Small intestine (tissue), 7 donors: ENCODE measurements around the gene TUT1. TPM values are rescaled to one million over a fixed set of nuclear protein-coding genes. Genes with fewer than 3 reads are reported as not detected.
A peak's percentile ranks its signal among the peaks of the same experiment; 100 is the strongest.

Source experiments
- DNase-seq, 2 donors: peaks; one replicate each; pipeline versions ENCODE4 v3.0.0 to v3.0.0-alpha.2; 2013
- FAIRE-seq: peaks from 2 replicates; lab custom pipeline; 2012; peaks lifted over from hg19 to GRCh38; lab: Jason Lieb, UNC
- H3K27ac ChIP-seq, 3 donors: one replicate each; pipeline ENCODE4 v1.5.1; 2013; ENCODE audit warnings: low read length in 2 of 3, mild to moderate bottlenecking in 2 of 3, control low read depth in 1 of 3, inconsistent platforms in 1 of 3, low read depth in 1 of 3, moderate library complexity in 1 of 3
- H3K27me3 ChIP-seq, 3 donors: one replicate each; pipeline ENCODE4 v1.6.1; 2013; ENCODE audit warnings: low read length in 3 of 3, inconsistent platforms in 1 of 3; ENCODE audit not compliant: control insufficient read depth in 3 of 3, insufficient read depth in 3 of 3
- H3K36me3 ChIP-seq, 3 donors: one replicate each; pipeline ENCODE4 v1.6.1; 2013; ENCODE audit warnings: low read length in 3 of 3, inconsistent platforms in 1 of 3, low read depth in 1 of 3, mild to moderate bottlenecking in 1 of 3, moderate library complexity in 1 of 3; ENCODE audit not compliant: control insufficient read depth in 3 of 3, insufficient read depth in 2 of 3
- H3K4me1 ChIP-seq, 3 donors: one replicate each; pipeline ENCODE4 v1.6.1; 2013; ENCODE audit warnings: low read length in 2 of 3, inconsistent platforms in 1 of 3, low read depth in 1 of 3, mild to moderate bottlenecking in 1 of 3, moderate library complexity in 1 of 3; ENCODE audit not compliant: control insufficient read depth in 3 of 3, insufficient read depth in 2 of 3
- H3K4me3 ChIP-seq, 3 donors: one replicate each; pipeline ENCODE4 v1.5.1; 2013; ENCODE audit warnings: low read length in 3 of 3, control low read depth in 1 of 3, inconsistent platforms in 1 of 3, low read depth in 1 of 3, mild to moderate bottlenecking in 1 of 3, moderate library complexity in 1 of 3
- H3K9me3 ChIP-seq, 2 donors: one replicate each; pipeline ENCODE4 v1.6.1; 2013; ENCODE audit warnings: low read depth in 1 of 2, low read length in 1 of 2; ENCODE audit not compliant: control insufficient read depth in 2 of 2, insufficient read depth in 1 of 2
- WGBS, 3 donors: extraction: QIAGEN DNeasy Blood & Tissue Kit; methylation state at CpG; one replicate each; pipeline ENCODE4 v1.1.7; 2013; 5-methylcytosine and 5-hydroxymethylcytosine counted together
- polyA plus RNA-seq, 4 donors: library from polyadenylated mRNA; stranded (reverse) in 3 of 4; unstranded in 1 of 4; fragments of 200-250 nt in 3 of 4; fragments of 120-200 nt in 1 of 4; gene quantifications; one replicate each; pipeline versions ENCODE4 v1.2.1 to v1.2.3, GENCODE V29; 2013
- donor health status: healthy with polysubstance abuse.
- donor health status: control.
- donor health status: control.
- donor health status: Bipolar disorder and iron deficiency.
- donor health status: healthy.

TUT1 gene
- polyA plus RNA-seq, 4 donors = 7.8 to 20.1 (median 16.6) TPM

- peak; percentile 52 to 84 for DNase-seq
These were observed 44.2 kb downstream of the TUT1 start for GRCh38 chr11:62546929-62547625.

DNA sequence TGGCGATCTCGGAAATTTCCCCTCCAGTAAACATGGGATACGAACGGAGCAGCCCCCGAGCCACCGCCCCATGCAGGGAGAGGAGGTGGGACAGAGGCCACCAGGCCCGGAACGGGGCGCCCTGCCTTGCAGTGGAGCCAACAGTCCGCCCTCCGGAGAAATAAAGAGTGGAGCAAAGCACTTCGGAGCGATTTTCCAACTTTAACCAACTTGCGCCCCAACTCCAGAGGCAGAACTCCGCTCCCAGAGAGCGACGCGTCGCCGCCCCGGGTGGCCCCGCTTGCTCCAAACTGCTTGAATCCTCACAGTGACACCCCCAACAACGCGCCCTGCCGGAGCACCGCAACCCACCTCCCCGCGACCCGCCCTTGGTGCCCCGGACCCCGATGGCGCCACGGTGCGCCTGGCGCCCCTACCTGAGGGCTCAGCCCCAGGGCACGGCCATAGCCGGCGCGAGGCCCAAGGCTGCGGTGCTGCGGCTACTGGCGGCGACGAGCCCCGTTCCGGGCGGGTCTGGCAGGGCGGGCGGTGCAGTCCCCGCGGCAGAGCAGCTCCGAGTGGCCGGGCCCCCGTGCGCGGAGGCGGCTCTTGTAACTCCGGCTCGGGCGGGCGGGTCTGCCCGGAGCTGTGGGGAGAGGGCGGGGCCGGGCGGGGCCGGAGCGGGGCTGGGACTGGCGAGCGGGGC lies 44.9 kb downstream of the TUT1 start, which contains the start of gene AHNAK:
Gene AHNAK, minus strand, starts transcription at position 563 of the 685 bp plus-strand sequence. CDS start 10,708 bp downstream, outside the sequence.
- FAIRE-seq = no peak
- no peaks in the 10 kb centered on the region for H3K27me3 ChIP-seq
- DNase-seq = peak; percentile 77 to 91
- peak within 1 kb of the TSS; percentile 91 to 93 (median 92) for H3K4me3 ChIP-seq
- H3K27ac ChIP-seq = peak within 1 kb of the TSS; percentile 94 to 96 (median 95)
- 0 to 1% (median 0%) methylated on average over 42 to 69 of the region's 69 CpGs for WGBS, 3 donors
- H3K36me3 ChIP-seq = peaks cover 0 to 25% (median 0%) of the 10 kb centered on the region in 3 donors
- no peaks in the 10 kb centered on the region for H3K9me3 ChIP-seq
- peaks cover 4 to 64% (median 8%) of the 10 kb centered on the region in 3 donors for H3K4me1 ChIP-seq

More at GRCh38 chr11:62546929-62547625, 44.2 kb downstream of the TUT1 start:
- Histone ChIP-seq H3K4me3 (peak overlapping the region; percentile 91 to 93 (median 92)), H3K9me3 (no peaks in the 10 kb centered on the region), H3K27ac (peak overlapping the region; percentile 56 to 94 (median 63)), H3K4me1 (peaks cover 2 to 64% (median 11%) of the 10 kb centered on the region in 3 donors), H3K36me3 (peaks cover 0 to 18% (median 0%) of the 10 kb centered on the region in 3 donors), H3K27me3 (no peaks in the 10 kb centered on the region)
- FAIRE-seq = no peak
- WGBS, 3 donors = 17 to 32% (median 30%) methylated on average over 34 to 40 of the region's 40 CpGs

DNA sequence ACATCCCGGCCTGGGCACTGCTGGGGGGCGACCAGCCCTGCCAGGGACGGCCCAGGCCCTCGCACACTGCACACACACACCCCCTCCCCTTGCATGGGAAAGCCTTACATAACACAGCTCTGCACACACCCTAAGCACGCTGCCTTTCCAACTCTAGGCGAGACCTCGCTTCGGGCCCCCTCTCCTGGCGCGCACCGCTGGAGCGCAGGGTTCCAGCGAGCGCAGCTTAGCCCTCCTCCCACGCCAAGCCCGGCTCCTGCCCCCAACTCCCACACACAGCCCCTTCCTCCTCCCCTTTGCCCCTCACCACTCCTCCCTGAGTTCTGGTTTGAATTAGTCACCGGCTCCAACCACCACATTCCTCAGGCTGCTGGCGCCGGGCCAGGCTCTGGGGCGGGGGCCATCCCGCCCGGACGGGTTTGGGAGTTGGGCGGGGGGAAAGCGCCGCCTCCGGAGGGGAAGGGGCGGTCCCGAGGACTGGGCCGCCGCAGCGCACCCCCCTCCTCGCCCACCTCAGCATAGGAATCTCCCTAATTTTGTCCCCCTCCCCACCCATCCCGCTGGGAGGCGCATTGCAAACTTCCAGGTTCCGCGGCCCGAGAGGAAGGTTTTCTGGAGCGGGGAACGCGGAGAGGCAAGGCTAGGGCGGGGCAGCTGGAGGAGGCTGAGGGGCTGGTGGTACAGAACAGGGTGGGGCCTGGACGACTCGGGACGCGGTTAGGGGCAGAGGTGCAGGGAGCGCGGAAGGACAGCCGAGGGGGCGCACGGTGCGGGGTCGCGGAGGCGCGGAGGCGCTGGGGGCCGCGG lies 45.7 kb downstream of the TUT1 start:
- peaks cover 0 to 32% (median 0%) of the 10 kb centered on the region in 3 donors for H3K36me3 ChIP-seq
- no peaks in the 10 kb centered on the region for H3K9me3 ChIP-seq
- peak overlapping the region; percentile 91 to 93 (median 92) for H3K4me3 ChIP-seq
- WGBS, 3 donors = 1% methylated on average over 45 to 59 of the region's 59 CpGs
- no peaks in the 10 kb centered on the region for H3K27me3 ChIP-seq
- H3K4me1 ChIP-seq = peaks cover 8 to 65% (median 10%) of the 10 kb centered on the region in 3 donors
- no peak for FAIRE-seq
- DNase-seq = peak; percentile 88 to 91
- H3K27ac ChIP-seq = peak overlapping the region; percentile 94 to 96 (median 95)

DNA sequence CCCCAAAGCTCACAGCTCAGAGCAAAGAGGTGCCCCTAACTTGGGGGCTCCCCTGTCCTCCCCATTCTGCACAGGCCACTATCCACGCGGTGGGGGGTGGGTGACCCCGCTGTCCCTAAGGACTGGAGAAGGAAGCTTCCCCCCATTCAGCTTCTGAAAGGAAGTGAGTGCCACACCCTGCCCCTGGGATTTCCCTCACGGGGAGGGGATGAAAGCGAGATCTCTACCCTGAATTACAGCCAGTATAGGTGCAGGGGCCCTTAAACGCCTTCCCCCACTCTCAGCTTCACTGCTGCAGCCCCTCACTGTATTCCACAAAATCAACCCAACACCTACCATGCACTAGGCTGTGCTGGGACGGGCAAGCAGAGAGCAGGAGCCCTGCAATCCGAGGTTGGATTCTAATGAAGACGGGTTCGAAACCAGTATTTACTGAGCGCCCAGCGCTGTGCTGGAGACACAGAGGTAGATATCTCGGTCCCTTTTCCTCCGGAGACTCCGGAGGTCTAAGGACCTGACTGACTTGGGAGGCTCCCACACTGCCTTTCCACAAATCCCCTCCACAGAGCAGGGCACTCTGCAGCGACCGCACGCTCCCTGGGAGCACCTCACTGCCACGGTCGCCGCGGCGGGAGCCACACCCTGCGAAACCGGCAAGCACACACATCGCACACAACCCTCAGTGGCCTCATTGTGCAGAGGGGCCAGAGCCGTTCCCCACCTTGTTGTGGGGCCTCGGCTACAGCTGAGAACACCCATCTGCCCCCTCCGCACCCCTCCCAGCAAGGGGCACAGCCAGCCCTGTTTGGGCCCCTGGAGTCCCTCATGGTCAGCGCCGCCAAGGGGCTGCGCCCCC lies 46.5 kb downstream of the TUT1 start:
- Histone ChIP-seq H3K27ac (peak overlapping the region; percentile 94 to 96 (median 95)), H3K4me1 (peaks cover 12 to 73% (median 14%) of the 10 kb centered on the region in 3 donors), H3K27me3 (no peaks in the 10 kb centered on the region), H3K36me3 (peaks cover 0 to 40% (median 0%) of the 10 kb centered on the region in 3 donors), H3K9me3 (no peaks in the 10 kb centered on the region), H3K4me3 (peak overlapping the region; percentile 91 to 93 (median 92))
- 4 to 6% (median 5%) methylated on average over 26 to 32 of the region's 32 CpGs for WGBS, 3 donors
- DNase-seq (peak; percentile 51 to 73), FAIRE-seq (no peak)

DNA sequence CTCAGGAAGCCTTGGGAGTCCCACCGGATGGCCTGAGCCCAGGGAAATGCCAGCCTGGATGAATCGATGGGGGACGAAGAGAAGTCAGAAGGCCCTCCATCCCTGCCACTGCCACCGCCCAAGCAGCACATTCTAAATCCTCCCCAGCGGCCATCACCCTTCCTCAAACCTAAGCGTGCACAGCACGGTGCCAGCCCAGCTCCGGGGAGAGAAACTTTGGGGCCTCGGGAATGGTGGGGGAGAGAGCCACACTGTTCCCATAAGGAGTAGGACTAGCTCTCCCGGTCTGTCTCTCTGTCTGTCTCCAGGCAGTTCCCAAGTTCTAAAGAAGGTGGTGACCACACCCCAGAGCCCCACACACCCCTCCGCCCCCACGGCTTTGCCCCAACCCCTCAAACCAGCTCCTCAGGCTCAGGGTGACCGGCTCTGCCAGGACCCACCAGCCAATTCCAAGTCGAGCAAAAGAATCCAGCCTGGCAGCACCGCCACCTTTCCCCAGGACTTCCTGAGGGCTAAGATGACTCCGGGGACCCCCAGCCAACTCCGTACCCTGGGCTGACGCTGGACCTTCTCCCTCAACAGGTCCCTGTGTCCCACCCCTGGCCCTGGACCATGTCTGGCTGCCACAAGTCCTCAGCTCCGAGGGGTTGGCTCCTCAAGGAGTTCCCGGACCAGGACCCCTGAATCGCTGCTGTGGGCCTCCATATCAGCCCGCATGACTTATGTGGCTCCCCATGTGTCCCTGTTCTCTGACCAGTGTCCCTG lies 47.5 kb downstream of the TUT1 start:
- FAIRE-seq (no peak), DNase-seq (no peak)
- peak overlapping the region; percentile 91 to 93 (median 92) for H3K4me3 ChIP-seq
- 52 to 81% (median 71%) methylated on average over 19 to 22 of the region's 22 CpGs for WGBS, 3 donors
- peaks cover 15 to 78% (median 20%) of the 10 kb centered on the region in 3 donors for H3K4me1 ChIP-seq
- no peaks in the 10 kb centered on the region for H3K27me3 ChIP-seq
- H3K9me3 ChIP-seq = no peaks in the 10 kb centered on the region
- peak overlapping the region; percentile 94 to 96 (median 95) for H3K27ac ChIP-seq
- H3K36me3 ChIP-seq = peaks cover 0 to 48% (median 0%) of the 10 kb centered on the region in 3 donors

DNA sequence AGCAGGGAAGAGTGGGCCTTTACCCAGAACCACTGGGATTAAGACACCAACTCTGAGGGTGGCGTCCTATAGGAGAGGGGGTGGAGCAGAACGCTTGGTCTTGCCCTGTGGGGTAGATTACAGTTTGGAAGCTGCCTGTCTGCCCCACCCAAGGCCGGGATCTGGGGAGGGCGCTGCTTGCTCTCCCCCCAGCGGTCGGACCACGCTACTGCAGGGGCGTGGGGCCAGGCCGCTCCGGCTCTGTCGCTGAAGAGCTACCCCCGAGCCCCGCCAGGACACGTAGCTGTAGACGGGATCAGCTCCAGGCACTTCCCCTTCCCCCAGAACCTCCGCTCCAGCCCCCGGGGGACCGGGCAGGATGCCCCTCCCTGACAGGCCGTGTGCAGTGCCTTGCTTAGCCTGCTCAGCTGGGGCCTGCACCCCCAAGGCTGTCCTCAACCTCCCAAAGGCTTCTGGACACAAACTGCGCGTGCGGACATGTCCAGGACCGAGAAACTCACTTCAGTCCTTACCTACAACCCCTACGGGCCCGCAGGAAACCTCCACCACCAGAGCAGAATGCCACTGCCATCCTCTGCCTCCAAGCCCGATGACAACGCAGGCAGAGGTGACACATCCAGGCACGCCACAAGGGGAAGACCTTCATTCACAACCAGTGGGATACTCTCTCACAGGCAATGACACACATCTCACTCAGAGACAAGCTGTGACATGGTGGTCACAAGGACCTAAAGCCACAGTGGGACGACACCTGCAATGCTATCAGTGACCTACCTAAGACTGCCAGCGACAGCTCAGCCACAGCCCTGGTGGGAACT lies 48.4 kb downstream of the TUT1 start:
- 12 to 21% (median 16%) methylated on average over 23 to 30 of the region's 30 CpGs for WGBS, 3 donors
- FAIRE-seq = no peak
- no peaks in the 10 kb centered on the region for H3K27me3 ChIP-seq
- H3K36me3 ChIP-seq = peaks cover 0 to 57% (median 0%) of the 10 kb centered on the region in 3 donors
- DNase-seq = peak; percentile 81 to 91
- peak overlapping the region; percentile 8 to 92 (median 91) for H3K4me3 ChIP-seq
- no peaks in the 10 kb centered on the region for H3K9me3 ChIP-seq
- peak overlapping the region; percentile 84 to 95 (median 94) for H3K27ac ChIP-seq
- H3K4me1 ChIP-seq = peaks cover 21 to 78% (median 29%) of the 10 kb centered on the region in 3 donors
